ENCODE data around the gene AGPAT4.

The AGPAT4 gene

DNA sequence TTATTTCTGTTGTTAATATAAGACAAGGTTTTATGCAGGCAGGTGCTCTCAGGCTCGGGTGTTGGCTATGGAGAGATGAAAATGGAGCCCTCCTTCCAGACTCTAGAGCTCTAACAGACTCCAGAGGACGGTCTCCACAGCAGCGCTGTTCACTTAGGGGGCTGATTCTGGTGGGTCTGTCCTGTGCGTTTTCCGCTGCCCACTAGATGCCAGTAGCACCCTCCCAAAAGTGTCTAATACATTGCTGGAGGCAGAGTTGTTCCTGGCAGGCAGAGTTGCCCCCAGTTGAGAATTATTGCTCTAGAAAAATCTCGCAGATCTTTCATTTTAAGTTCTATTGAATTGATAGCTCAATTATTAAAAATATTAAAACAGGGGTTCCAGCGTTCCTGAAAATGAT is 172.3 kb downstream of the AGPAT4 start:
- DNase-seq: no peak

DNA sequence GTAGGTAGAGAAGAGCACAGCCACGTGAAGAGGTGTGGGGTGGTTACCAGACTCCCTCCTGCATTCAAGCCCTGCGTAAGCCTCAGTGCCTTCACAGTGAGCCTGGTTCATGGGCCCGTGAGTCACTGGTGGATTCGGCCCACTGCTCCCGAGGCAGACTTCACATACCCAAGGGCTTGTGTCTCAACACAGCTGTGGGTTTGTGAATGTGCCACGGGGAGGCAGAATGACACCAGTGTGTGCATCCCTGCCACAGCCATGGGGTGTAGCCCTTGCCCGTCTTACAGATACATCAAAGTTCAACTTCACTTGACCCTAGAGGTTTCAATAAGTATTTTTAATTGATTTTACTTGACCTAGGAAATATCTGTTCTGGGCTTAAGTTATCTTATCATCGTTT is 173.8 kb downstream of the AGPAT4 start:
- no peak for DNase-seq

DNA sequence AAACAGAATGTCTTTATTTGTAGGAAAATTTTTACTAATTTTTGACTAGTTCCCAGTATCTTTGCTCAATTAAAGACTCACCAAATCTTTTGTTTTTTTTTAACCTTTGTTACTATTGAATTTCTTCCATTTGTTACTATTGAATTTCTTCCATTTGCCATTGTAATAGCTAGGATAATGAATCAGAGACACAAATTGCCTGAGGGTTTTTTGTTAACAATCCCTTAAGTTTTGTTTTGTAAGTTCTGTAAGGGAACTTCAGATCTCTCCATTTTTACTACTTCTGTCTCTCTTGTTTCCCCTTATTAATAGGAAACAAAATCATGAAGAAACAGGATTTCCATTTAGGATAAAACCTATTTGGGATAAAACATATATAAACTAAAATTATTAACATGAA is 177.9 kb downstream of the AGPAT4 start:
- no peak for DNase-seq

DNA sequence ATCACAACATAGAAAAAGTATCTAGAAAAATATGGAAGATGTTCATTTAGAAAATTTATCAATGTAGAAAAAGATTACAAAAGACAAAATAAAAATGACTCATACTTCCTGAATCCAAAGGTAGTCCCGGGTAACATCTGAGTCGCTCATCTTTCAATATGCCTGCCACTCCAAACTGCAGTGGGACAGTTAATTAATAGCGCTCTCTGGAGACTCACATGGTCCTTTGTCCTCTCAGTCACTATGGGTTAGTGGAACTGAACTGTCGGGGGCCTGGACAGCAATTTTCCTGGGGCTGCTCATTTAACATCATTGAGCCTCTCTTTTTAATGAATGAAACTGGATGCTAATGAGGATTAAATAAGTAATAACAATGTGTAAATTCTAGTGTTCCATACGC is 178.9 kb downstream of the AGPAT4 start:
- no peak for DNase-seq

DNA sequence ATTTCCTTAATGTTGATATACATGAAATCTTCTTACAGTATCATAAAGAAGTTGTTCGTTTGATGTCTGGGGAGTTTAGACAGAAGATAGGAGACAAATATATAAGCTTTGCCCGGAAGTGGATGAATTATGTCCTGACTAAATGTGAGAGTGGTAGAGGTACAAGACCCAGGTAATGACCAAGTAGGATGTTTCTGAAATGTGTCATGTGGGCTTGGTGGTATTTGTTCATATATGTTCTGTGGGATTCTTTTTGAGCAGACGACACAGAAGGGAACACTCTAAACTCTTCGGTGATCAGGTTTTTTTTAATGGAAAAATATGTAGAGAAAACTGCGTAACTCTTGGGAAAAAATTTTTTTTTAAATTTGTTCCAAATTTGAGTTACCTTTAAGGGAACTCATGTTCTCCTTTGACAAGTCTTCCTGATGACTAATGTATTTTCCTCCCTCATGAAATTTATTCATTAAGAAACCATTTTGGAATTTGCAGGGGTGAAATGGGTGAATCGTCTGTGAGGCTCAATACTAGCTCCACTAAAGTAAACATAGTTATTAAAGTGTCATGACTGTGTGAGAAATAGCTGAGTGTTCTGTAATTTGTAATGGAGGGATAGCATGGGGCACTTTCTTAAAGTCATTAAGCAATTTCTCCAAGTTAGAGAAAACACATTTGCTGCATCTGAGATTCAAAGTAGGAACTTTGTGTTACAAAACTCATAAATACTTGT is 181.7 kb downstream of the AGPAT4 start:
- no peak for DNase-seq

DNA sequence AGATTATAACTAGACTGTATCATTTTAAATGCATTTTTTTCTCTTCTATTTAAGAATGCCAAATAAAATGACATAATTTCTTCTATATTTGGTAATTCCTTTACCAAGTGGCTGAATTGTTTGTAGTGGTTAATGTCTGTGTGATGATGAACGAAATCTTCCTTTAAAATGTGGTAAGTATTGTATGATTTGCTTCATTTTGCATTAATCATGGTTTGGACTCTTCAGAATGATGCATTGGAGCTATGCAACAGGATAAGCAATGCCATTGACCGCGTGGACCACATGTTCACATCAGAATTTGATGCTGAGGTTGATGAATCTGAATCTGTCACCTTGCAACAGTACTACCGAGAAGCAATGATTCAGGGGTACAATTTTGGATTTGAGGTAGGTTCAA is 182.7 kb downstream of the AGPAT4 start:
- DNase-seq: no peak

DNA sequence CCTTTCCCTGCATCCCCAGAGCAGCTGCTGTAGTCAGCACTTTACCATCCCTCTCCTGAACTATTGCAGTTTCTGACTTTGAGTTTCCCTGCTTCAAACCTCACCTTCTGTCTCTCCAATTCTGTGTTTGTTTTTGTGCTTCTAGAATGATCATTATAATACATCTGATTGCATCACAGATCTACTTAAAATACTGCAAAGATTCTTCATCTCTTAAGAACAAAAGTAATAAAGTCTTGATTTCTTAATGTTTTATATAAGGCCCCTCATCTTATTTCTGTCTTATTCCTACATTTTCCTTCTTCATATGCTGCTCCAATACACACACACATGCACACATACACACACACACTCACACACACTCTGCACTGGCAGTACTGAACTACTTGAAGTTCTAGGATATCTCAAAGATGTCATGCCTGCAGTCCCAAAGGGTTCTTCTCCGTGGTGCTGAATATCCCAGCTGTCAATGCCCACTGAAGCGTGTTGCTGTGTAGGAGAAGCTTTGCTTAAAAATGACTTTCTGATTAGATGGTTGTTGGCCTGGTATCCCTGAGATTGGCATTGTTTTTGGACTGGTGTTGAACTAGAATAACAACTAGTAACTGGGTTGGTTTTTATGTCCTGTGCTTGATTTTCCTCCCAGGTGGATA is 185.1 kb downstream of the AGPAT4 start:
- no peak for DNase-seq

DNA sequence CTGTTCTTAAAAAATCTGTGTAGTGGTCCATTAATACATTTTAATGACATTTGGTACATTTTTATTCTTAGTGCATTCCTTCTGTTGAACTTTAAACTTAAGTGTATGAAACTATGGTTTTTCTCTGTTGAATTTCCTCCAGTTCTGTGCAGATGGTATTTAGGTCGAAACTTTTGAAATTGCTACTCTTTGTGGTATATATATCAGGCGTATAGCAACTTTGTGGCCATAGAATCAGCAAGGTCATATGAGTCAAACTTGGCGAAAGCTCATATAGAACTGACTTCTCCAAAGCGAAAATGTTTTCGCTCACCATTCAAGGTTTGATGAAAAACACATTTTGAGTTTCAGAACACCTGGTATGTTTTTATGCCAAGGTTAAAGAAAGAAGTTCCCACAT is 188.6 kb downstream of the AGPAT4 start:
- DNase-seq: no peak

DNA sequence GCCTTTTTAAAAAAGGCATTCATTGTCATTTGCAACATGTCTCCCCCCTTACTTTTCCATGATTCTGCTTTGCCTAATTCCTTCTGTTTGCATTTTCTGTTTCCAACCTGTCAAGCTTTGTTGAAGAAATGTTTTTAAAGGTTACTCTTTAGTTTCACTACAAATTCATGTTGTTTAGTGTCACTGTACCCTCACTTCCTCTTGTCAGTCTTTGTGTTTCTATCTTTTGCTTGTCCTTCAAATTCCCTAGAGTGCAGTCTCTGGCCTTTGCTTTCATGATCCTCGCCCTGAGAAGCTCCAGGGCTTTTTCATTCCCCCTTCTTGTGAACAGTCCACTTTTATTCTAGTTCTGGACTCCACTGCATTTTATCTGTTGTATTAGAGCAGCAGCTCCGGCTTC is 191.6 kb downstream of the AGPAT4 start:
- no peak for DNase-seq

DNA sequence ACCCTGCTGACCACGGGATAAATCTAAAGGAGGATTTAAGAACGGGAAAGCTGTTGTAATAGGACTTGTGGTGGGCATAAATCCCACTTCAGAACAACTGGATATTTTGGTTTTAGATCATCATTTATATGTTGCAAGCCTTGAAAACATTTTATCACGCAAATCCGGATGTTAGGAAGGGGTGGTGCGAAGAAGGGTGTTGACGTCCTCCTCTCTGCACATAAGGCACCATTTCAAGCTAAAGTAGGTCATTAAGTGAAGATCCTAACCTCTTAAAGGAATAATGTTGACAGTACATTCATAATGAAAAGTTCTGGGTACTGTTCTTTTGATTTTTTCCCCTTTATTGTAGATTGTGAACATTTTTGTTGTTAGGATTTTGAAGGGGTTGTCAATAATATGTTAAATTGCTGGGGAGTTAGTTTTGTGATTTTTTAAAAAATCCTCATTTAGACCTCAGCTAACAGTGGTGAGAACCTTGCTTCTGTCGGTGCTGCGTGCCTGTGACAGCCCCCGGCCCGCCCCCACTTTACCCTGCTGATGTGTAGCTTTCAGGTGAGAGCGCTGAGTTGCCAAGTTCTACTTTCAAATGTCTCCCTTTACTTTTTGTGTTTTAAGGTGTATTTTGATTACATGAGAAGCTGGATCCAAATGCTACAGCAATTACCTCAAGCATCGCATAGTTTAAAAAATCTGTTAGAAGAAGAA is 193.4 kb downstream of the AGPAT4 start:
- peak; percentile 31 for DNase-seq
